Measurements from ENCODE around the gene RBM38. TPM values are rescaled to one million over a fixed set of nuclear protein-coding genes. Genes with fewer than 3 reads are reported as not detected.
A peak's percentile ranks its signal among the peaks of the same experiment; 100 is the strongest.

The RBM38 gene
- total and polyA plus RNA-seq, 9 donors: 31.7 to 63.7 (median 55.2) TPM

DNA sequence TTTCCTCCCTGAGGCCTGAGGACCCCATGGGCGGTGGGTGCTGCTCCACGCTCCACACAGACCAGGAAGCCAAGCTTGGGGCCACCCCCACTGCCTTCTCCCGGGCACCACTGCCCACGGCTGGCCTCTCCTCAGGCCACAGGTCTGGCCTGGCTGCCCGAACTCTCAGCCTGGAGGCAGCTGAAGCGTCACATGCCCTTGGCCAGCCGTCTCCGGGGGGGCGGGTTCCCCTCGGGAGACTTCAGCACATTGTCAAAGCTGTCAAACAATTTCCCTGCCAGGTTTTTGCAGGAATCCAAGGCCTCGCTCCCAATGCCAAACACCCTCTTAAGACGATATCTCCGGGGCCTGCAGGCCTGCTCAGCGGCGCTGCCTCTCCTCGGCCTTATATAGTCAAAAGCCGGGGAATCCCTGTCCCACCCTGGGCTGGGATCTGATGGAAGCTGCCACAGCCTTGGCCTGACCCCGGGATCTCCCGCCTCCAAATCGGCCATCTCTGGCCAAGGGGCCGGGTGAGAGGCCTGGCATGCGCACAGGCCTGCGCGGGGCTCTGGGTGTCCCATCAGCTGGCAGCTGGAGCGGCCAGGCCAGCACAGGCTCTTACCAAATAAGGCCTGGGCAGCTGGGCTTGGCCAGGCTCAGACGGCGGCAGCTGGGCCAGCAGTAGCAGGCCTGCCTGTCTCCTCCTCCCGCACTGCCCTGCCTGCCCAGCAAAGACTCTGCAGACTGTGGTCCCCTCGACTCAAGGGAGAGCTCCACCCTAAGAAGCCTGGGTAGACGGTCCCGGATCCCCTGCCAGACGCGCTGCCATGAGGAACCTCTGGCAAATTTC is 49.7 kb downstream of the RBM38 start:
- peak; percentile 93 for DNase-seq
- H3K4me3 ChIP-seq (ENCODE audit: low read length): no peak overlapping the region
- no peaks in the 10 kb centered on the region for H3K36me3 ChIP-seq (ENCODE audit: control insufficient read depth, insufficient read depth, low read length)
- 38% methylated on average over 30 of the region's 33 CpGs for WGBS (ENCODE audit: insufficient coverage)
- peaks cover 7% of the 10 kb centered on the region for H3K9me3 ChIP-seq (replicated peaks; ENCODE audit: control insufficient read depth, low read depth, low read length)
- peak overlapping the region; percentile 93 for H3K27ac ChIP-seq (ENCODE audit: low read length)
- peaks cover 2% of the 10 kb centered on the region for H3K27me3 ChIP-seq (ENCODE audit: control insufficient read depth, insufficient read depth, low read length)
- H3K4me1 ChIP-seq (ENCODE audit: control insufficient read depth, insufficient read depth, low read length): peaks cover 74% of the 10 kb centered on the region

DNA sequence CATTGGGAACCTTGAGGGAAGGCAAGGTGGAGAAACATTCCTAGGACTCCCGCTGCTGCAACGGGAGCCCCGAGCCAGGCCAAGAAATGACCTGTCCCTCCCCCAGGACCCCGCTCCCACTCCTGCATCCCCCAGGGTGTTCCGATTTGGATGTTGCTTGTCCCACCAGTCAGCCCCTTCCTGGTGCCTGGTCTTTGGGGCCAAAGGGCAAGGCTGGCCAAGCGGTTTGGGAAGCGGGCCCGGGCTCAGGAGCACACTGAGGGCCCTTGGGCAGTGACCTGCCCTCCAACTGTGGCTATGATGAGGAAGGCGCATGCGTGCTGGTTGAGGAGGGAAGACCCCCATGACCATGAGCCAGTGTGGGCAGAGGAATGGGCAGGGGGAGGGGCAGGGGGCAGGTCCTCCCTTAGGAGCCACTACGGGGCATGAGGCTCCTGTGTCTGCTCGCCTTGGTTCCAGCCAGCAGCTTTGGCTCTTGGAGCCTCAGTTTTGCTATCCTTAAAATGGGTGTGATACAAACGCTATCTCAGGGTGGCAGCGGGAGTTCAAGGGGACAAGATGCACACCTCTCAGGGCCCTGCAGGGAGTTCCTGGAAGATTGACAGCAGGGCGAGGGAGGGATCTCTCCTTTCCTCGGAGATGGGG is 50.4 kb downstream of the RBM38 start:
- peaks cover 70% of the 10 kb centered on the region for H3K4me1 ChIP-seq (ENCODE audit: control insufficient read depth, insufficient read depth, low read length)
- H3K27ac ChIP-seq (ENCODE audit: low read length): peak overlapping the region; percentile 83
- H3K4me3 ChIP-seq (ENCODE audit: low read length): no peak overlapping the region

DNA sequence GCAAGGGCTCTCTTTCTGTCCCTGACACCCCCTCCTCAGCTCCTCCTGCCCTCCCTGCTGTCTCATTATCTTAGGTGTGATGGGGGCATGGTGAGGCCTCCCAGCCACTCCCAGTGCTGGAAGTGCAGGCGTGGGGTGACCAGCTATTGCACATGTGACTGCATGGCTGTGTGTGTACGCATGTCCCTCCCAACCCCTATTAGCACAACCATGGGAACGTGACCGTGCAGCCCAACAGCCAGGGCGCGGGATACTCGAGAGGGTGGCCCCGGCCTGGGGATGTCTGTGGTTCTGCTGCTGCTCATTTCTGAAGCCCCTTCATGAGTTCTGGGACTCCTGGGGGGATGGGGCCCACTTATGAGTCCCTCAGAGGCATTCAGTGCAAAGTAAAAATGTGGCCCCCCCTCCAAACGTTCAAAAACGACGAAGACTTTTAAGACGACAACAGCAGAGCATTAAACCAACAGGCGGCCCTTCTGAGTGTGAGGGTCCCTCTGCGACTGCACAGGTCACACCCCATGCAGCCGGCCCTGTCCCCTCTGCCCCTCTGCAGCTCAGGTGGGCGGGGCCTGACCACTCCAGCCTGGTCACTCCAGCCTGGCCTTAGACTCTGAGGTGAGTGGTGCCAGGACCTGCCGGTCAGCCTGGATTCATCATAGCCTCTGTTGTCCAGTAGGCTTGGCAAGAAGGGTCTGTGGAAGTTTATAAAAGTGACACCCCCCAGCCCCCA is 51.1 kb downstream of the RBM38 start:
- Histone ChIP-seq H3K27me3 (ENCODE audit: control insufficient read depth, insufficient read depth, low read length) (peaks cover 2% of the 10 kb centered on the region), H3K27ac (ENCODE audit: low read length) (peak overlapping the region; percentile 83), H3K4me1 (ENCODE audit: control insufficient read depth, insufficient read depth, low read length) (peaks cover 66% of the 10 kb centered on the region), H3K4me3 (ENCODE audit: low read length) (no peak overlapping the region), H3K9me3 (replicated peaks; ENCODE audit: control insufficient read depth, low read depth, low read length) (peaks cover 9% of the 10 kb centered on the region), H3K36me3 (ENCODE audit: control insufficient read depth, insufficient read depth, low read length) (no peaks in the 10 kb centered on the region)
- 55% methylated on average over 11 of the region's 17 CpGs for WGBS (ENCODE audit: insufficient coverage)
- no peak for DNase-seq

More for the DNA sequence above, 50.4 kb downstream of the RBM38 start:
- Histone ChIP-seq H3K36me3 (ENCODE audit: control insufficient read depth, insufficient read depth, low read length) (no peaks in the 10 kb centered on the region), H3K27me3 (ENCODE audit: control insufficient read depth, insufficient read depth, low read length) (peaks cover 2% of the 10 kb centered on the region), H3K9me3 (replicated peaks; ENCODE audit: control insufficient read depth, low read depth, low read length) (peaks cover 7% of the 10 kb centered on the region)
- no peak for DNase-seq
- 77% methylated on average over 12 of the region's 16 CpGs for WGBS (ENCODE audit: insufficient coverage)

DNA sequence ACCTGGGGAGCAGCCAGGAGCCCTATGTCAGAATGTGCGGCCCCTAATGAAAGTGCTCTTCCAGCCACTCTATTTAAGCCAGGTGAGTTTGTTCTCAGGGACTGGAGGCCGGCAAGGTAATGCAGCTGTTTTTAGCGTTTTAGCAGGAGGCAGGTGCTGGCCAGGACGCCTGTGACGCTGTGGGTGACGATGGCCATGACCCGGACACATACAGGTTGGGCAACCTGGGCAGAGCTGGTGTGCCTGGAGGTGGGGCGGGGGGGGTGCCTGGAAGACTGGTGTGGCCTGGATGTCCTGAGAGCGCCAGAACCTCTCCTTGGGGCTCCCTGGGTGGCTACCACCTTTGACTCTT is 51.7 kb downstream of the RBM38 start:
- Histone ChIP-seq H3K27ac (ENCODE audit: low read length) (no peak overlapping the region), H3K4me3 (ENCODE audit: low read length) (no peak overlapping the region), H3K36me3 (ENCODE audit: control insufficient read depth, insufficient read depth, low read length) (no peaks in the 10 kb centered on the region), H3K27me3 (ENCODE audit: control insufficient read depth, insufficient read depth, low read length) (no peaks in the 10 kb centered on the region), H3K4me1 (ENCODE audit: control insufficient read depth, insufficient read depth, low read length) (peaks cover 60% of the 10 kb centered on the region), H3K9me3 (replicated peaks; ENCODE audit: control insufficient read depth, low read depth, low read length) (peaks cover 5% of the 10 kb centered on the region)
- WGBS (ENCODE audit: insufficient coverage): 75% methylated on average over 9 of the region's 9 CpGs
- no peak for DNase-seq

DNA sequence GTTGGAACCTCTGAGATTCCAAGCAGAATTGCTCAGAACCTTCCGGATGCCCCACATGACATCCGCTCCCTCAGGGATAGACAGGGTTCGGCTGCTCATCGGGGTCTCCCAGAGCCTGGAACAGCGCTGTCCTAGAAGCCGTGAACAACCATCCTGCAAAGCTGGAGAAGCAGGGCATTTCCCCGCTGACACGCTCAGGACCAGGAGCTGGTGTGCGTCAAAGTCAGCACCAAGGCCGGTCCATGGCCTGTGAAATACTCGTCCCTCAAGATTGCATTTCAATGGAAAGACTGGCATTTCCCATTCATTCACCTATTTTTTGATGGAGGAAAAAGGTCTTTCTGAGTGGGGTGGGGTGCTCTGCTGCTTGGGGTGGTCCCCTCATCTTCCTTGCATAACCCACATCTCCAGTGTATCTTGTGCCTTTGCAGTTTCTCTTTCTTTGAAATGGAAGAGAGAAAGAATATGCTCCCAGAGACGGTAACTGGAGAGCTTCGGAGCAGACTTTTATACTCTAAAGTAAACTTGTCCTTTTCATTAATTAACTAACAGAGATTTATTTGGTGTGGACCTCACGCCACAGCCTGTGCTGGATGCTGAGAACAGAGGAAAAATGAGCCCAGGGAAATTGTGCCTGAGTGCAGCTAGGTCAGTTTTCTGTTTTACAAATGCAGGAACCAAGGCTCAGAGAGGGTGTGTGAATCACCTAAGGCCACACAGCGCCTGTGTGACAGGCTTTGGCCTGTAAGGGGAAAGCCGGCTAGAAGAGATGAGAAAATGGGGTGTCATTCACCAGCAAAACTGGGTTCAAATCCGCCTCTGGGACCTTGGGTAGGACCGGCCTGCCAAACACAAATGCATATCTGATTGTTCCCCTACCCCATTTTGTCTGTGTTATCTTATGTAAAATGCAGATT is 52.4 kb downstream of the RBM38 start:
- peaks cover 5% of the 10 kb centered on the region for H3K9me3 ChIP-seq (replicated peaks; ENCODE audit: control insufficient read depth, low read depth, low read length)
- H3K27ac ChIP-seq (ENCODE audit: low read length): no peak overlapping the region
- no peak for DNase-seq
- H3K4me1 ChIP-seq (ENCODE audit: control insufficient read depth, insufficient read depth, low read length): peaks cover 53% of the 10 kb centered on the region
- H3K27me3 ChIP-seq (ENCODE audit: control insufficient read depth, insufficient read depth, low read length): no peaks in the 10 kb centered on the region
- H3K36me3 ChIP-seq (ENCODE audit: control insufficient read depth, insufficient read depth, low read length): no peaks in the 10 kb centered on the region
- 85% methylated on average over 12 of the region's 18 CpGs for WGBS (ENCODE audit: insufficient coverage)
- no peak overlapping the region for H3K4me3 ChIP-seq (ENCODE audit: low read length)

DNA sequence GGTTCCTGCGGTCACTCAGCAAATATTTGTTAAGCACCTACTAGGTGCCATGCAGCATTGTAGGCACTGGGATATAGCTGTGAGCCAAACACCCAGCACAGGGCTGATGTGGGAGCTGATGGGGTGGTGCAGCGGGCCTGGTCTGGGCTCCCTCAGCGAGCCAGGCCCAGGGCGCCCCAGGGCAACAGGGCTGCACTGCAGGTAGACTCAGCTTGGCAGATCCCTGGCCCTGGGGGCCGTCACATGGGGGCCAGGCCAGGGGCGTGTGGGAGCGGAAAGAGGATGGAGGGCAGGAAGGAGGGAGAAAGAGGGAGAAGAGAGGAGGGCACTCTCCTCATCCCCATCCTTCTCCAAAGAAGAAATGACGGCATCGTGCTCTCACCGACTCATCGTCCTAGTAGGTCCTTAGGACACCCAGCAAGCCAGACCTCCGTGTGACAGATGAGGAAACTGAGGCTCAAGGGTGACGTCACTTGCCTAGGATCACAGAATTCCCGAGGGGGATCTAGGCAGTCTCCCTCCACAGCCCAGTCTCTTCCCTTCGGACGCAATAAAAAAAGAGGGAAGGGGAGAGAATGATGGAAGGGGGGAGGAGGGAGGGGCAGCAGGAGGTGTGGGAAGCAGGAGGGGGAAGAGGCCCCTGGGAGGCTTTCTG is 53.3 kb downstream of the RBM38 start:
- Histone ChIP-seq H3K4me1 (ENCODE audit: control insufficient read depth, insufficient read depth, low read length) (peaks cover 47% of the 10 kb centered on the region), H3K36me3 (ENCODE audit: control insufficient read depth, insufficient read depth, low read length) (no peaks in the 10 kb centered on the region), H3K27me3 (ENCODE audit: control insufficient read depth, insufficient read depth, low read length) (no peaks in the 10 kb centered on the region), H3K27ac (ENCODE audit: low read length) (no peak overlapping the region), H3K4me3 (ENCODE audit: low read length) (no peak overlapping the region), H3K9me3 (replicated peaks; ENCODE audit: control insufficient read depth, low read depth, low read length) (peaks cover 5% of the 10 kb centered on the region)
- no peak for DNase-seq
- 96% methylated on average over 3 of the region's 16 CpGs for WGBS (ENCODE audit: insufficient coverage)

DNA sequence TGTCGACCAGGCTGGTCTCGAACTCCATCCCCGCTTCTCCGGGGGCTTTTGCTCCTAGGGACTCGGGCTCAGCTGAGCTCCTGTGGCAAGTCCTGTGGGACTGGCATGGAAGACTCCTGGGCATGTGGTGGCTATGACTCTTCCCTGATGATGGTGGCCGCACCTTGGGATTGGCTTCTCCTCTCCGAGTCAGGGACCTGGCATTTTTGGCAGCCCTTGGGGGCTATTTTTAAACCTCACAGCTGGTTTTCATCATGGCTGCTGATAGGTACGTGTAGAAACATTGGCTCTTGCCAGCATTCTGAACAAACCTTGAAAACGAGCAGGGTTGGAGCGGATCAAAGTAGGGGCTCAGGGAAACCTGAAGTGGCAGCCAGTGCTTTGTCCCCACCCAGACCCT is 54.1 kb downstream of the RBM38 start:
- H3K27me3 ChIP-seq (ENCODE audit: control insufficient read depth, insufficient read depth, low read length): no peaks in the 10 kb centered on the region
- WGBS (ENCODE audit: insufficient coverage): 54% methylated on average over 9 of the region's 10 CpGs
- no peak for DNase-seq
- no peak overlapping the region for H3K4me3 ChIP-seq (ENCODE audit: low read length)
- no peak overlapping the region for H3K27ac ChIP-seq (ENCODE audit: low read length)
- peaks cover 44% of the 10 kb centered on the region for H3K4me1 ChIP-seq (ENCODE audit: control insufficient read depth, insufficient read depth, low read length)
- peaks cover 5% of the 10 kb centered on the region for H3K9me3 ChIP-seq (replicated peaks; ENCODE audit: control insufficient read depth, low read depth, low read length)
- no peaks in the 10 kb centered on the region for H3K36me3 ChIP-seq (ENCODE audit: control insufficient read depth, insufficient read depth, low read length)

DNA sequence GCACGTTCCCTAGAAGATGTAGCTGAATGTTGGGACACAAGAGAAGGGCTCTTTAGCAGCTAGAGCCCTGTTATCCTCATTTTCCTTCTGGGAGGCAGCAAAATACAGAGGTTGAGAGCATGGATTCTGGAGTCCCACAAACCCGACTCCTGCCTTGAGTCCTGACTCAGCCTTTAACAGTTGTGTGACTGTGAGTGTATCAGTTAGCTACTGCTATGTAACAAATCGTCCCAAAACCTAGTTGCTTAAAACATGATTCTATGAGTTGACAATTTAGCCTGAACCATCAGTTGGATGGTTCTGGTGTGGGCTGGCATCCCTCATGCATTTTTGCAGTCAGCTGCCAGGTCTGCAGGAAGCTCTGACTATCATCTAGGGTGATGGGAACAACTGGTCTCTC is 54.6 kb downstream of the RBM38 start:
- no peak for DNase-seq
- 76% methylated on average over 3 of the region's 3 CpGs for WGBS (ENCODE audit: insufficient coverage)
- Histone ChIP-seq H3K27ac (ENCODE audit: low read length) (no peak overlapping the region), H3K4me1 (ENCODE audit: control insufficient read depth, insufficient read depth, low read length) (peaks cover 43% of the 10 kb centered on the region), H3K27me3 (ENCODE audit: control insufficient read depth, insufficient read depth, low read length) (no peaks in the 10 kb centered on the region), H3K4me3 (ENCODE audit: low read length) (no peak overlapping the region), H3K36me3 (ENCODE audit: control insufficient read depth, insufficient read depth, low read length) (no peaks in the 10 kb centered on the region), H3K9me3 (replicated peaks; ENCODE audit: control insufficient read depth, low read depth, low read length) (peaks cover 5% of the 10 kb centered on the region)

DNA sequence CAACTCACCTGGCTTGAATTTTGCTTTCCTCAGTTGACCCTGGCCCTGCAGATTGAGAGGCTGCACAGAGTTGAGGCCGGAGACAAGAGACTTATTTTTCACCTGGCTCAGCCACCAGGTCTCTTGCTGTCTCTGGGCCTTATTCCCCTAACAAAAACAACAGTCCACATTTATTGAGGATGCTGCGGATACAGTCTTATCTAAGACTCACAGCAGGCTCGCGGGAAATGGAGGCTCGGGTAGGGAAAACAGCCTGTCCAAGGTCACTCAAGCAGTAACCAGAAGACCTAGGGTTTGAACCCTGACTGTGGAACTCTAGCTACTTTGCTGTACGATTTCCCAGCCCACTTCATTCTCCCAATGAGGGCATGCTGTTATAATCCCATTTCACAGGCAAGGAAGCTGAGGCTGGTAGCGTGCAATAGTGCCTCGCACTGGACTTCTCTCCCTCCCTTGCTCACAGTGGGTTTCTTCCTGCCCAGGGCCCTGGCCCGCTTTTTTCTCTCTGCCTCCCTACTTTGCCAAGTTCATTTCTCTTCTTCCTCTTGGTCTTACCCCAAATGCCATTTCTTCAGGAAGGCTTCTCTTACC is 57.7 kb downstream of the RBM38 start:
- Histone ChIP-seq H3K36me3 (ENCODE audit: control insufficient read depth, insufficient read depth, low read length) (no peaks in the 10 kb centered on the region), H3K4me1 (ENCODE audit: control insufficient read depth, insufficient read depth, low read length) (peaks cover 32% of the 10 kb centered on the region)
- 82% methylated on average over 7 of the region's 9 CpGs for WGBS (ENCODE audit: insufficient coverage)

More for the DNA sequence above, 57.7 kb downstream of the RBM38 start:
- Histone ChIP-seq H3K9me3 (replicated peaks; ENCODE audit: control insufficient read depth, low read depth, low read length) (peaks cover 5% of the 10 kb centered on the region), H3K27me3 (ENCODE audit: control insufficient read depth, insufficient read depth, low read length) (no peaks in the 10 kb centered on the region), H3K4me3 (ENCODE audit: low read length) (no peak overlapping the region), H3K27ac (ENCODE audit: low read length) (no peak overlapping the region)
- no peak for DNase-seq

All from muscle of leg (tissue), 11 donors.